A172 (cell line): ENCODE measurements around the gene NR3C2. TPM values are rescaled to one million over a fixed set of nuclear protein-coding genes. Genes with fewer than 3 reads are reported as not detected.
A peak's percentile ranks its signal among the peaks of the same experiment; 100 is the strongest.
"Not testable (repeated sequence)": the region's sequence is repeated elsewhere in the genome, so short reads cannot be mapped to it uniquely, and the experiment has no call there.

Experiments
- DNase-seq: peaks from one replicate; pipeline ENCODE4 v3.0.0-alpha.2; 2015; ENCODE audit warnings: low spot score
- total RNA-seq: library from RNA; depleted of rRNA; stranded (reverse); fragments of >200 nt; shearing (Covaris generic); gene quantifications from 2 replicates; pipeline ENCODE4 v1.2.3, GENCODE V29; 2014

The NR3C2 gene
- total RNA-seq, 1 experiment from 2014 or later: 1.3 TPM

DNA sequence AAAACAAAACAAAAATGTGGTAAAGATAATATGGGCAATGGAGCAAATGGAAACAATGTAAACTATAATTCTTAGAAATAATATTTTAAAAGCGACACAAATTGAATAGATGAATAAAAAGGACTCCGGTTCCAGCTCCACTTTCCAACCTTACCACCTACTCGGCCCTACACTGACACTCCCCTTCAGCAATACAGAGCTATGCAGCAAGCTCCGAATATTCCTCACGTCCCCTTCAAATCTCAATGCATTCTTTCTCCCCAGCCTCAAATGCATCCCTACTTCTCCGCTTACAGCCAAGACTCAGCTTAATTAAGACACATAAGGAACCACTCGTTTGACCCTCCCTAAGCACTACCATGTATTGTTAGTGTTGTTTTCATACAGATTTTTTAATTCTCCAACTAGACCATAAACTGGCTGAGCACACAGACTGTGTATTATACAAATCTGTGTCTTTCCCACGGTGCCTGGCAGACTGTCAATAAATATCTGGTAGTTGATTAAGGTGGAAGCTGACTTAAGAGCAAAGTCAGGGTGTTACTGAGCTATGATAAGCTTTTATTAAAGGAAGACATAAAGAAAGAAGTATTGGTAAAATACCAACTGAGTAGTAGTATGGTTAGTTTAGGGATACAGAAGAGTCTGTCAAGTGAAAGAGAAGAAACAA, 219.1 kb downstream of the NR3C2 start:
- no peak for DNase-seq

GRCh38 chr4:148216866-148217814, 225.1 kb downstream of the NR3C2 start:
- DNase-seq: no peak

- DNase-seq: no peak
These were observed 225.9 kb downstream of the NR3C2 start for GRCh38 chr4:148216321-148216720.

- DNase-seq: no peak
These were observed 227.0 kb downstream of the NR3C2 start for GRCh38 chr4:148215202-148215601.

DNA sequence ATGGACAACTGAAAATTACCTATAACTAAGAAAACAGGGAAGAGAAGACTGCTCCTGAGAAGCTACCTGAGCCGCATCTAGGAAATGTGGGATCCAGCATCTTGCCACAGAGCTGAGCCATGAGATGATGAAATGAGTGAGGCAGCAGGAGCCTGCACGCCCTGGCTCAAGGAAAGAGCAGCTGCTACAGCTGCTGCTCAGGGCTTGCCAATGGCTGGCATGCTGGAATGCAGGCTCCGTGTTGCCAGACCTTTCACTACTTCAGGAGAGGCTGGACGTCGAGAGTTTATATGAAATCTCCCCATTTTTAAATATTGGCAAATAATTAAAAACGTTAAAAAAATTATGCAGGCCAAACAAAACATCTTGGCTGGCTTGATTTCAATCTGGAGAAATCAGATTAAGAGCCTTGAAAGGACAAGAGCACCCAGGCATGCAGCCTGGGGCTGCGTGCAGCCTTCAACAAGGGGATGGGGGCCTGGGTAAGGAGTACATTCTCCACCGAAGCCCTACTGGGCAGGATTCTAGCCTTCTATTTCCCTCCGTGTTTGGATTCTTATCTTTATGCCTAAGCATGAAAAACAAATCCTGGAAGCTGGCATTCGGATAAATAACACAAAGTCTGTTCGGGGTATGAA, 227.6 kb downstream of the NR3C2 start:
- DNase-seq: no peak

DNA sequence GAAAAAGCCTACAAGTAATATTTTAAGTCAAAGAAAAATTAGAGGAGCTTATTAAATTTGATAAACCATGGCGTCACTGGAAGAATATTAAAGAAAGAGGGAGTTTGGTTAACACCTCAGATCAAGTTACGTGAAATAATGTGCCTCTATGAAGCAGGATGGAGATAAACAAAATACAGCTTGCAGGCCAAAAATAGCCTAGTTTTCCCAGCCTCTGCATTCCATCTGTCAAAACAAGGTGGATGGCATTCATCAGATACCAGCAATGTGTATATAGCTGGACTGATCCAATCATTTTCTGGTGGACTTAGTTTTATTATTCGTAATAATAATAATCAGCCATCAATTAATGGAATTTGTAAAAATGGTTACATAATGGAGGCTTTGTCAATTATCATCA, 230.7 kb downstream of the NR3C2 start:
- no peak for DNase-seq

- DNase-seq: no peak
These were observed 231.6 kb downstream of the NR3C2 start for GRCh38 chr4:148210661-148211060.

GRCh38 chr4:148207068-148207467, 235.1 kb downstream of the NR3C2 start:
- no peak for DNase-seq

DNA sequence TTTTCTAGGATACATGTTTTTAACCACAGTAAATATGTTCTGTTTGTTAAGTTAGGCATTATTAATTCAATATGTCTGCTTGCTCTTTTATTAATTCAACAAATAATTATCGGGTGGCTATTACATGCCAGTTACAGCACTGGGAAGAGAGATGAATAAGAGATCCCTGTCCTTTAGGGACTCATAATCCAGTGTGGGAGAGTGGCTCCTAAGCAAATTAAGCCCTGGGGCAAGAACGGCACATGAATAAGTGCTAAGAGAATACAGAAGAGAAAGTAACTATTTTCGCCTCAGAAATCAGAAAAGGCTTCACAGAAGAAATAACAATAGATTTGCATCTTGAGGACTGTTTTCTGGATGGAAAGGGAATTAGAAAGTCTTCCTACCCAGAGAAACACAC, 236.7 kb downstream of the NR3C2 start:
- no peak for DNase-seq

DNA sequence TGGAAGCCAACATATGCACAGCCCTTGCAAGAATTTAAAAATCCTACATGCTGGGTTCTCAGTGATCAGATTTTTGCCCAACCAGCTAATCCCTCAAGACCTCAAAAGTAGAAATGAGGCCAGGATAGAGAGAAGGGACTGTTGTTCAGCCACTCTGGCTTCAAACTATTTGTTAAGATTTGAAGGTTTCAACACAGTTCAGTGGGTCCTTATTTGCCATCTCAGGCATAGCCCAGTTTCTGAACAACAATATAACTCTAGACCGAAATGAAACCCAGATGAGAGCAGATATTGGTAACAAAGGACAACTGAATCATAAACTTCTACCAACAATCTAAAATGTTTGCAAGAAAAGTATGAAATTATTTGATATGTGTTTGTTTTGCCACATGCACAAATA, 237.3 kb downstream of the NR3C2 start:
- no peak for DNase-seq

- DNase-seq: no peak
These were observed 238.0 kb downstream of the NR3C2 start for GRCh38 chr4:148204171-148204570.

DNA sequence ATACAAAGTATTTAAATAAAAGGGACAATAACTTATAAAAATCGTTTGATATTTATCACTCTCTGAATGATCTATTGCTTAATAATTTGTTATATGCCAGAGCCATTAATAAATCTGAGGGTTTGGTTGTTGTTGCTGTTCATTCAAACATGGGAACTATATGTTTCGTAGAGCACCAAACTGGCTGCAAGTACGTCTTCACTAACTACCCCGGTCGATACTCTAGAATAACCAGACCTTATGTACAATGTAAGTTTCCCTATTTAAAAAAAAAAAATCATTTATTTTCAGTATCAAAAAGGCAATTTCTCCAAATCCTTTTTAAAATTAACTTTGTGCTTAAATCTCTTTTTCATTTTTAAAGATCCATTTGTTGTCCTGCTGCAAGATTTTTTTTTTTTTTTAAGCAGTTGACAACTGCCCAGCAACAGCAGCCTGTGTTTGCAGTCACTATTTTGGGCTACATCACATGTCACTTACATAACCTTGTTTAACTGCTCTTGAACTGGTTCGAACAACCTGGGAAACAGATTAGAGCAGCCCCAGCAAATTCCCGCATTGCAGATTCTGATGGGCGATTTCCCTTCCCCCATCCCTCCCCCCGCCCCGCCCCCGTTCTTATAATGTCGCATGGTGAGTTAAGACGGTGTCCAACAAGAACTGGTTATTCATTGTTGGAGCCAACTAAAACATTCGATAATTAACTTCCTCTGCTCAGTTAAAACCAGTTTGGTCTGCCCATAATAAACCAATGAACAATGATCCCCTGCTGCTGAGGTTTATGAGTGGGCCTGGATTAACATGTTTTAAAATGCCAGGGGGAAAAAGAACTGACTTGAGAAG, 238.9 kb downstream of the NR3C2 start:
- no peak for DNase-seq

- DNase-seq: no peak
These were observed 241.3 kb downstream of the NR3C2 start for GRCh38 chr4:148200960-148201359.

GRCh38 chr4:148196164-148196563, 246.1 kb downstream of the NR3C2 start:
- peak; percentile 63 for DNase-seq

DNA sequence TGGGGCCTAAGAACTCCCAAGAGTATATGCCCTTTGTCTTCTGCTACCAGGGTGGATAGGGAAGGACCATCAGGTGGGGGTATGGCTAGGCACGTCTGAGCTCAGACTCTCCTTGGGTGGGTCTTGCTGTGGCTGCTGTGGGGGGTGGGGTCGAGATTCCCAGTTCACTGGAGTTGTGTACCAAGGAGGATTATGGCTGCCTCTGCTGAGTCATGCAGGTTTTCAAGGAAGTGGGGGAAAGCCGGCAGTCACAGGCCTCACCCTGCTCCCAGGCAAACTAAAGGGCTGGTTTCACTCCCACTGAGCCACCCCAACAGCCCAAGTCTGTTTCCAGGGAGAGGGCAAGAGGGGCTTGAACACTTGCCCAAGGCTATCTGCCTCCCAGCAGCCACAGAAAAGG, 249.7 kb downstream of the NR3C2 start:
- no peak for DNase-seq

GRCh38 chr4:148187454-148188222, 254.6 kb downstream of the NR3C2 start:
- not testable (repeated sequence) for DNase-seq

- DNase-seq: no peak
These were observed 257.3 kb downstream of the NR3C2 start for GRCh38 chr4:148184922-148185321.

DNA sequence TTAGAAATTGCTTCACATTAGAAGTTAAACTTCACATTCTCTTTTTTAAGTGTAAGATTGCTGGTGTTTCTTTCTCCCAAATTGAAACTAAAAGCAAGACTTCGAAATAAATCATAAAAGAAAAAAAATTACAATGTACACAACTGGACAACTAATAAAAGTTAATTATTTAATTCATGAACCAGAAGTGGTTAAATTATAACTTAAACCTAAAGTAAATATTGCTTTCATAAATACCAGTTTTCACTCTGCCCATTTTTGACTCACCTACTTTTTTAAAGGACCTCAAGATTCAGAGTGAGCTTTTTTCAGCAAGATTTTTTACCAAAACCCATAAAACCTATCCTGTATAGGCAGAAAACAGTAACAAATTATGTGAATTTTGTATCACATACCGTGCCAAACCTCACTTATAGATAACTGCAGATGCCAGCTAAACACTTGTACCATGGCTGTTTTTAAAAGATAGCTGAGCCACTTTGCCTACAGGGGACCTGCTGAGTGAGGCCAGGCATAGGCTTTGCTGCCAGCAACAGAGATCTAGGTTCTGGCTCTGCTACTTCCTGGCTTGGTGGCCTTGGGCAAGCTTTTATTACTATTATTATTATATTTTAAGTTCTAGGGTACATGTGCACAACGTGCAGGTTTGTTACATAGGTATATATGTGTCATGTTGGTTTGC, 259.8 kb downstream of the NR3C2 start:
- DNase-seq: no peak

DNA sequence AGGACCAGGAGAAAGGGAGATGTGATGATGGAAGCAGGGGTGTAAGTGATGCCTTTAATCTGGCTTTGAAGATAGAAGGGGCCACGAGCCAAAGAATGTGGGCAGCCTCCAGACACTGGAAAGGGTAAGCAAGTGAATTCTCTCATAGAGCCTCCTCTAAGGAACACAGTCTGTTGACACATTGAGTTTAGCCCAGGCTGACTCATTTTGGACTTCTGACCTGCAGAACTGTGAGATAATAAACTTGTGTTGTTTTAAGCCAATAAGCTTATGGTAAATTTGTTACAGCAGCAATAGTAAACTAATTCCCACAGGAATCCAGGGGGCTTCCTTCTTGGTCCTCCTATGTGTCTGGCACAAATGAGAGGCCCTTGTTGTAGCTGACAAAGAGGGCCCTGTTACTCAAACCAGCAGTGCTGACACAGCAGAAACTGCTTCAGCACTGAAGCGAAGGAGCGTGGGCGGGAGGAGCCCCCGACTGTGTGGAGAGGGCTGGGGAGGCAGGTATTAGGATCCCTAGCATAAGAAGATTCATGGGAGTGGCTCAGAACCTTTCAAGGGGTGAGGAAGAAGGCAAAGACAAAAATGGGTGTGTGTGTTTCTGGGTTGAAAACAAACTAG, 268.7 kb downstream of the NR3C2 start:
- no peak for DNase-seq

- no peak for DNase-seq
These were observed 270.6 kb downstream of the NR3C2 start for GRCh38 chr4:148171596-148171995.
